H1 (cell line): ENCODE results near the gene TMCC1. TPM values are rescaled to one million over a fixed set of nuclear protein-coding genes. Genes with fewer than 3 reads are reported as not detected.

Experiments
- CTCF ChIA-PET: fragments of 300-600 bp; sonication (Branson Sonifier 250); formaldehyde crosslinking; loops from one replicate; lab custom pipeline; 2021; ENCODE audit not compliant: partially characterized antibody; lab: Charles Lee
- POLR2A ChIA-PET: fragments of 300-600 bp; sonication (Branson Sonifier 250); formaldehyde crosslinking; loops from one replicate; lab custom pipeline; 2021; ENCODE audit warnings: inconsistent platforms; ENCODE audit not compliant: partially characterized antibody; lab: Charles Lee
- DNase-seq, 2 experiments: peaks; one replicate each; pipeline versions ENCODE4 v3.0.0 to v3.0.0-alpha.2; 2010 to 2022; ENCODE audit warnings: low spot score in 2 of 2, low read depth in 1 of 2, mixed read lengths in 1 of 2
- FAIRE-seq: peaks from 2 replicates; lab custom pipeline; 2011; peaks lifted over from hg19 to GRCh38; lab: Jason Lieb, UNC
- H2AFZ ChIP-seq: 2 replicates; pipeline ENCODE4 v1.8.1; 2012; ENCODE audit warnings: low read length, inconsistent platforms
- H2AK5ac ChIP-seq: 2 replicates; pipeline ENCODE4 v1.6.1; 2013; ENCODE audit warnings: low read depth, low read length
- H2BK120ac ChIP-seq: replicated peaks from 2 replicates; pipeline ENCODE3; 2013; ENCODE audit warnings: low read depth, low read length, inconsistent platforms
- H2BK12ac ChIP-seq: 2 replicates; pipeline ENCODE4 v1.6.1; 2013; ENCODE audit warnings: low read depth, low read length
- H2BK15ac ChIP-seq: 2 replicates; pipeline ENCODE4 v1.6.1; 2013; ENCODE audit warnings: low read length
- H2BK20ac ChIP-seq: 2 replicates; pipeline ENCODE4 v1.6.1; 2013; ENCODE audit warnings: low read length
- H2BK5ac ChIP-seq: 2 replicates; pipeline ENCODE4 v1.6.1; 2013; ENCODE audit warnings: low read depth, low read length
- H3K14ac ChIP-seq: 2 replicates; pipeline ENCODE4 v1.6.1; 2013; ENCODE audit warnings: inconsistent platforms; ENCODE audit not compliant: insufficient read length
- H3K18ac ChIP-seq: 2 replicates; pipeline ENCODE4 v1.6.1; 2013; ENCODE audit warnings: low read length; ENCODE audit errors: extremely low read depth
- H3K23ac ChIP-seq: 2 replicates; pipeline ENCODE4 v1.6.1; 2013; ENCODE audit warnings: inconsistent platforms; ENCODE audit not compliant: insufficient read length
- H3K23me2 ChIP-seq: 2 replicates; pipeline ENCODE4 v1.6.1; 2013; ENCODE audit warnings: low read depth, low read length
- H3K27ac ChIP-seq: 2 replicates; pipeline ENCODE4 v1.6.1; 2011; ENCODE audit warnings: low read depth, low read length, inconsistent platforms
- H3K27me3 ChIP-seq, 4 experiments: replicated peaks in 1 of 4; 1 replicate in 1 of 4; 2 replicates in 3 of 4; pipeline versions ENCODE4 v1.6.1 to v1.8.1; 2011 to 2013; ENCODE audit warnings: low read length in 3 of 4, mild to moderate bottlenecking in 3 of 4, inconsistent platforms in 2 of 4, mixed read lengths in 2 of 4, moderate library complexity in 1 of 4; ENCODE audit not compliant: control insufficient read depth in 3 of 4, insufficient read depth in 3 of 4; ENCODE audit errors: extremely low read depth in 1 of 4
- H3K36me3 ChIP-seq, 4 experiments: 2 replicates each; pipeline versions ENCODE4 v1.6.1 to v1.8.1; 2011 to 2013; ENCODE audit warnings: mild to moderate bottlenecking in 4 of 4, low read length in 3 of 4, moderate library complexity in 2 of 4, control low read depth in 1 of 4, inconsistent platforms in 1 of 4; ENCODE audit not compliant: insufficient read depth in 4 of 4, control insufficient read depth in 2 of 4
- H3K4ac ChIP-seq: replicated peaks from 2 replicates; pipeline ENCODE3; 2013; ENCODE audit warnings: low read length, low read depth, mixed read lengths, inconsistent platforms; ENCODE audit not compliant: insufficient read length
- H3K4me1 ChIP-seq, 4 experiments: replicated peaks in 1 of 4; 1 replicate in 1 of 4; 2 replicates in 3 of 4; pipeline versions ENCODE4 v1.6.1 to v1.8.1; 2011 to 2013; ENCODE audit warnings: low read length in 3 of 4, inconsistent platforms in 2 of 4, mixed read lengths in 1 of 4; ENCODE audit not compliant: insufficient read depth in 4 of 4, control insufficient read depth in 3 of 4
- H3K4me2 ChIP-seq, 2 experiments: 2 replicates each; pipeline versions ENCODE4 v1.6.1 to v1.8.1; 2011 to 2013; ENCODE audit warnings: low read depth in 2 of 2, low read length in 2 of 2, control low read depth in 1 of 2, inconsistent platforms in 1 of 2, mild to moderate bottlenecking in 1 of 2; ENCODE audit not compliant: insufficient read depth in 1 of 2
- H3K4me3 ChIP-seq, 4 experiments: fragments of 200-600, 300-600 bp in 1 of 4; sonication (generic), shearing (Covaris generic), sonication (Bioruptor Twin) in 1 of 4; 2 replicates each; pipeline versions ENCODE4 v1.5.1 to v1.8.1; 2011 to 2016; ENCODE audit warnings: low read length in 4 of 4, low read depth in 3 of 4, control low read depth in 2 of 4, inconsistent platforms in 2 of 4, mild to moderate bottlenecking in 2 of 4, mixed read lengths in 1 of 4, moderate library complexity in 1 of 4; ENCODE audit not compliant: insufficient read depth in 2 of 4; ENCODE audit errors: extremely low read depth in 1 of 4
- H3K56ac ChIP-seq: replicated peaks from 2 replicates; pipeline ENCODE3; 2013; ENCODE audit warnings: low read depth, mild to moderate bottlenecking, mixed read lengths, low read length, inconsistent platforms; ENCODE audit not compliant: insufficient read length
- H3K79me1 ChIP-seq: 2 replicates; pipeline ENCODE4 v1.6.1; 2013; ENCODE audit warnings: low read depth, low read length, control low read depth
- H3K79me2 ChIP-seq, 2 experiments: 2 replicates each; pipeline versions ENCODE4 v1.6.1 to v1.8.1; 2012 to 2013; ENCODE audit warnings: low read length in 2 of 2, mild to moderate bottlenecking in 2 of 2, inconsistent platforms in 1 of 2; ENCODE audit not compliant: insufficient read depth in 2 of 2, control insufficient read depth in 1 of 2
- H3K9ac ChIP-seq, 4 experiments: replicated peaks in 1 of 4; 1 replicate in 1 of 4; 2 replicates in 3 of 4; pipeline versions ENCODE4 v1.6.1 to v1.8.1; 2011 to 2013; ENCODE audit warnings: low read depth in 3 of 4, low read length in 3 of 4, control low read depth in 2 of 4, mild to moderate bottlenecking in 2 of 4, moderate library complexity in 2 of 4, inconsistent platforms in 1 of 4; ENCODE audit errors: extremely low read depth in 1 of 4
- H3K9me3 ChIP-seq, 2 experiments: 2 replicates each; pipeline versions ENCODE4 v1.6.1 to v1.8.1; 2012 to 2013; ENCODE audit warnings: mild to moderate bottlenecking in 2 of 2, moderate library complexity in 2 of 2, control low read depth in 1 of 2, inconsistent platforms in 1 of 2, low read depth in 1 of 2, low read length in 1 of 2, mixed read lengths in 1 of 2; ENCODE audit not compliant: insufficient read depth in 2 of 2
- H4K20me1 ChIP-seq, 2 experiments: replicated peaks in 1 of 2; 2 replicates each; pipeline versions ENCODE3 to v1.8.1; 2011 to 2013; ENCODE audit warnings: inconsistent platforms in 2 of 2, low read length in 2 of 2, mild to moderate bottlenecking in 1 of 2; ENCODE audit not compliant: insufficient read depth in 2 of 2, control insufficient read depth in 1 of 2
- H4K5ac ChIP-seq: 2 replicates; pipeline ENCODE4 v1.6.1; 2013; ENCODE audit warnings: low read length, low read depth, mixed read lengths, inconsistent platforms; ENCODE audit not compliant: insufficient read length
- H4K8ac ChIP-seq: 2 replicates; pipeline ENCODE4 v1.8.0; 2013; ENCODE audit warnings: mild to moderate bottlenecking, moderate library complexity, low read length, inconsistent platforms; ENCODE audit not compliant: insufficient read depth; ENCODE audit errors: extremely low read depth
- H4K91ac ChIP-seq: replicated peaks from 2 replicates; pipeline ENCODE3; 2013; ENCODE audit warnings: low read length, mixed read lengths, inconsistent platforms; ENCODE audit not compliant: insufficient read length
- BCL11A ChIP-seq, 2 experiments: IDR thresholded peaks; one replicate each; pipeline ENCODE4 v1.6.1; 2011; ENCODE audit warnings: low read depth in 2 of 2, low read length in 2 of 2, mild to moderate bottlenecking in 2 of 2
- CHD2 ChIP-seq: IDR thresholded peaks from 2 replicates; pipeline ENCODE4 v1.6.1; 2012; ENCODE audit warnings: low read length, improper control_type of control experiment
- CTCF ChIP-seq, 3 experiments: IDR thresholded peaks; 1 replicate in 2 of 3; 2 replicates in 1 of 3; pipeline versions ENCODE4 v1.5.1 to v1.6.1; 2011; ENCODE audit warnings: low read length in 3 of 3, mild to moderate bottlenecking in 3 of 3, inconsistent platforms in 2 of 3, low read depth in 1 of 3, moderate library complexity in 1 of 3; ENCODE audit not compliant: insufficient read depth in 1 of 3; ENCODE audit errors: control extremely low read depth in 1 of 3
- GTF2F1 ChIP-seq: IDR thresholded peaks from 2 replicates; pipeline ENCODE4 v1.6.1; 2012; ENCODE audit warnings: low read depth, low read length, improper control_type of control experiment, borderline replicate concordance
- POLR2A ChIP-seq, 2 experiments: IDR thresholded peaks; 1 replicate in 1 of 2; 2 replicates in 1 of 2; pipeline ENCODE4 v1.6.1; 2011; ENCODE audit warnings: low read depth in 2 of 2, low read length in 2 of 2, mild to moderate bottlenecking in 2 of 2; ENCODE audit errors: control extremely low read depth in 1 of 2
- RBBP5 ChIP-seq: IDR thresholded peaks from 2 replicates; pipeline ENCODE4 v1.7.1; 2012; ENCODE audit warnings: low read depth, mild to moderate bottlenecking, inconsistent platforms, low read length, moderate library complexity, borderline replicate concordance
- SIRT6 ChIP-seq: IDR thresholded peaks from one replicate; pipeline ENCODE4 v1.7.1; 2012; ENCODE audit warnings: low read length, inconsistent platforms
- SIX5 ChIP-seq: IDR thresholded peaks from 2 replicates; pipeline ENCODE4 v1.6.1; 2011; ENCODE audit warnings: mild to moderate bottlenecking, low read depth, low read length
- SUZ12 ChIP-seq: fragments of 200-600 bp; sonication (generic); IDR thresholded peaks from 2 replicates; pipeline ENCODE4 v1.6.1; 2012; ENCODE audit warnings: mild to moderate bottlenecking, inconsistent platforms, low read length, moderate library complexity, mixed read lengths
- TAF1 ChIP-seq: IDR thresholded peaks from 2 replicates; pipeline ENCODE4 v1.6.1; 2011; ENCODE audit warnings: mild to moderate bottlenecking, low read depth, low read length
- YY1 ChIP-seq: IDR thresholded peaks from 2 replicates; pipeline ENCODE4 v1.6.1; 2011; ENCODE audit warnings: low read depth, mild to moderate bottlenecking, low read length
- WGBS, 2 experiments: shearing (Covaris generic) in 1 of 2; methylation state at CpG; one replicate each; pipeline versions ENCODE4 v1.1.6 to v1.1.7; 2013 to 2015; ENCODE audit warnings: low lambda C conversion rate in 2 of 2, mixed read lengths in 2 of 2, inconsistent platforms in 1 of 2, low coverage in 1 of 2, missing lambda C conversion rate in 1 of 2; ENCODE audit not compliant: insufficient replicate concordance in 2 of 2, insufficient coverage in 1 of 2, insufficient read length in 1 of 2; ENCODE audit errors: extremely low coverage in 1 of 2, missing lambda C conversion rate in 1 of 2; 5-methylcytosine and 5-hydroxymethylcytosine counted together
- polyA plus RNA-seq, 7 experiments: library from polyadenylated mRNA; depleted of rRNA in 3 of 7; stranded (reverse) in 5 of 7; unstranded in 2 of 7; fragments of >200 nt in 5 of 7; fragments of 200-250 nt in 2 of 7; gene quantifications; 1 replicate in 5 of 7; 2 replicates in 1 of 7; 4 replicates in 1 of 7; pipeline versions ENCODE4 v1.2.1 to v1.2.3, GENCODE V29; 2011 to 2013; ENCODE audit warnings: missing spikeins in 2 of 7, mixed read lengths in 2 of 7
- total RNA-seq: library from RNA; stranded (reverse); fragmentation: NEBNext Ultra II Directional; extraction: Animal tissue kit (Norgen Biotek cat#: 25700); gene quantifications from 2 replicates; pipeline ENCODE4 v1.2.1, GENCODE V29; 2021

TMCC1 gene
- total and polyA plus RNA-seq, 2 of the 8 experiments (the other 6 are each of a cell fraction or from before 2014, with no cell fraction given), result 10.4 to 27.1 TPM

- no peak overlapping the region for H3K23ac ChIP-seq
- H2AK5ac ChIP-seq, result no peak overlapping the region
- 0 out of 4 replicates have a peak, but pooled peaks cover 0 to 2% of the 10 kb centered on the region in 2 experiments for H3K79me2 ChIP-seq
- FAIRE-seq (no peak), DNase-seq (no peak)
- no peak overlapping the region for H2BK15ac ChIP-seq
- no peaks in the 10 kb centered on the region for H3K36me3 ChIP-seq
- H4K8ac ChIP-seq, result no peak overlapping the region
- H3K23me2 ChIP-seq, result no peaks in the 10 kb centered on the region
- no peaks in the 10 kb centered on the region for H3K79me1 ChIP-seq
- WGBS, 2 experiments, result 91% methylated on average over 2 of the region's 2 CpGs; no CpG with 5 or more reads in 1 of the 2 experiments
- H2BK20ac ChIP-seq, result no peak overlapping the region
- H2BK12ac ChIP-seq, result no peak overlapping the region
- H3K27ac ChIP-seq, result no peak overlapping the region
- H2BK120ac ChIP-seq, result no peak overlapping the region
- no peak overlapping the region for H3K9ac ChIP-seq
- H3K4me1 ChIP-seq, result no peaks in the 10 kb centered on the region; a peak in 1 of 7 replicates
- no peaks in the 10 kb centered on the region for H3K27me3 ChIP-seq
- no peak overlapping the region for H3K18ac ChIP-seq
- no peak overlapping the region for H3K4me2 ChIP-seq
- no peak overlapping the region for H3K4ac ChIP-seq
- no peak overlapping the region for H4K91ac ChIP-seq
- H2AFZ ChIP-seq, result no peak overlapping the region
- H4K20me1 ChIP-seq, result no peaks in the 10 kb centered on the region
- no peaks in the 10 kb centered on the region for H3K9me3 ChIP-seq
- no peak overlapping the region for H2BK5ac ChIP-seq
- no peak overlapping the region for H3K14ac ChIP-seq
- H3K56ac ChIP-seq, result no peak overlapping the region
- peak overlapping the region; percentile 23 for H4K5ac ChIP-seq
- ChIA-PET CTCF (interaction anchor here (0.9 to 1.6 kb wide), 2 partner anchors 10 to 21 kb away, joined by 3 to 5 read pairs; no protein-coding TSS in a partner anchor), POLR2A (interaction anchor here (0.9 kb wide), 1 partner anchor 42 kb away, joined by 3 read pairs; no protein-coding TSS in a partner anchor)
- H3K4me3 ChIP-seq, result no peak overlapping the region
- TF ChIP-seq SIRT6 (no peak), BCL11A (IDR thresholded peaks at IDR 0.05; ENCODE audit: low read depth in 2 of 2, low read length in 2 of 2) (no peak), CHD2 (no peak), GTF2F1 (no peak), RBBP5 (no peak), YY1 (no peak), POLR2A (IDR thresholded peaks at IDR 0.05; ENCODE audit: control extremely low read depth in 1 of 2, low read depth in 2 of 2, low read length in 2 of 2) (no peak), CTCF (IDR thresholded peaks at IDR 0.05; ENCODE audit: control extremely low read depth in 1 of 3, insufficient read depth in 1 of 3, low read depth in 1 of 3, low read length in 3 of 3) (no peak), TAF1 (no peak), SUZ12 (no peak), SIX5 (no peak)
Measured at GRCh38 chr3:129745253-129745652, 148.3 kb downstream of the TMCC1 start.
